Neuron (in vitro differentiated cells): ENCODE data around the gene CENPT.
"Not testable (repeated sequence)": the region's sequence is repeated elsewhere in the genome, so short reads cannot be mapped to it uniquely, and the experiment has no call there.

Source experiments
- H2AFZ ChIP-seq: one replicate; pipeline ENCODE4 v1.6.1; 2013; ENCODE audit warnings: low read depth, mild to moderate bottlenecking, inconsistent platforms, low read length, moderate library complexity
- H3K27me3 ChIP-seq: one replicate; pipeline ENCODE4 v1.6.1; 2013; ENCODE audit warnings: low read length; ENCODE audit not compliant: insufficient read depth
- H3K36me3 ChIP-seq: one replicate; pipeline ENCODE4 v1.6.1; 2013; ENCODE audit warnings: low read length; ENCODE audit not compliant: insufficient read depth
- H3K4me1 ChIP-seq: one replicate; pipeline ENCODE4 v1.6.1; 2013; ENCODE audit warnings: low read length; ENCODE audit not compliant: insufficient read depth
- H3K4me3 ChIP-seq: 2 replicates; pipeline ENCODE4 v1.5.1; 2013; ENCODE audit warnings: mild to moderate bottlenecking, low read length, moderate library complexity
- H3K9me3 ChIP-seq: one replicate; pipeline ENCODE4 v1.6.1; 2013; ENCODE audit warnings: low read length

The CENPT gene

DNA sequence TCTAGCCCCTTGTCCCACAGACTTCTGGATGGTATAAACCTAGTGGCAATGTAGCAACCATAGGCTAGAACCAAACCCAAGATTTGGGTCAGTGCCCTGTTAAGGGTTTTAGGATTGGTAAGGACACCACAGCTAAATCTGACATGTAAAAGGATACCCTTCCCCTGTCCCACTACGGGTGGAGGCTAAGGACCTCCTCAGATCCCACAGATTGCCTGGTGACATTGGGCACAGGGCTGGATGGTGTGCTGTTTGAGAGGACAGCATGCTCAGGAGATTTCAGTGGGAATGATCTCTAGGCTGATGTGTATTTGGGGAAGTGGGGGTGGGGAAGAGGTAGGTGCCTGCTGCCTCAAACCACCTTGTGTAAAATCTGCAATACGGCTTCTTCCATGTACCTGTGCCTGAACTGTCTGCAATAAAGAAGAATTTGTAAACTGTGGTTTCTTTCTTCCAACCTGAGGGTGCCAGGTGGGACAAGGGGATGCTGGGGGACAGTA is 24.7 kb upstream of the CENPT start:
- no peaks in the 10 kb centered on the region for H3K27me3 ChIP-seq
- peaks cover 50% of the 10 kb centered on the region for H3K36me3 ChIP-seq
- peaks cover 11% of the 10 kb centered on the region for H3K4me1 ChIP-seq
- H3K9me3 ChIP-seq: no peaks in the 10 kb centered on the region
- H3K4me3 ChIP-seq: peak overlapping the region; percentile 75
- no peak overlapping the region for H2AFZ ChIP-seq

DNA sequence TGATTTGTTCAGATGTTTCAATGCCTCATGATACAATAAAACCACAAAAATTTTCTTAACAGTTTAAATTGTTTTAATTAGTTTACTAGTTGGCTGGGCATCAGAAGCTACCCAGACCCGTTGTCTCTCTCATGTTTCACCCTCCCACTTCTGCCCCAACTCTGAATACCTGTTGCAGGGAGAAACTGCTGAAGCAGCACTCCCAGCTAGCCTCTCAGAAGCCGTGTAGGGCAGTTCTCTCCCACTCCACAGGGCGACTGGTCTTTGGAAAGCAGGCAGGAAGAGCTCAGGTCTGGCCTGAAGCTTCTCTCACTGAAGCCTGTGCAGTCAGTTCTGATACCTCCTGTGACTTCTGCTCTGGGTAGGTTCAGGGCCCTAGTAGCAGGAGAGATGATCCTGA is 23.8 kb upstream of the CENPT start:
- no peak overlapping the region for H3K4me3 ChIP-seq
- H3K9me3 ChIP-seq: no peaks in the 10 kb centered on the region
- H2AFZ ChIP-seq: no peak overlapping the region
- no peaks in the 10 kb centered on the region for H3K27me3 ChIP-seq
- peaks cover 41% of the 10 kb centered on the region for H3K36me3 ChIP-seq
- peaks cover 11% of the 10 kb centered on the region for H3K4me1 ChIP-seq

GRCh38 chr16:67869653-67870052 is 22.2 kb upstream of the CENPT start:
- no peaks in the 10 kb centered on the region for H3K9me3 ChIP-seq
- H3K4me1 ChIP-seq: peaks cover 11% of the 10 kb centered on the region
- H3K4me3 ChIP-seq: no peak overlapping the region
- peaks cover 53% of the 10 kb centered on the region for H3K36me3 ChIP-seq
- H2AFZ ChIP-seq: no peak overlapping the region
- H3K27me3 ChIP-seq: no peaks in the 10 kb centered on the region

GRCh38 chr16:67868290-67868689 is 20.8 kb upstream of the CENPT start:
- no peaks in the 10 kb centered on the region for H3K27me3 ChIP-seq
- H3K4me1 ChIP-seq: peaks cover 2% of the 10 kb centered on the region
- H3K36me3 ChIP-seq: peaks cover 56% of the 10 kb centered on the region
- no peaks in the 10 kb centered on the region for H3K9me3 ChIP-seq
- no peak overlapping the region for H2AFZ ChIP-seq
- H3K4me3 ChIP-seq: no peak overlapping the region

- H3K9me3 ChIP-seq: no peaks in the 10 kb centered on the region
- peaks cover 58% of the 10 kb centered on the region for H3K36me3 ChIP-seq
- no peak overlapping the region for H3K4me3 ChIP-seq
- H2AFZ ChIP-seq: no peak overlapping the region
- no peaks in the 10 kb centered on the region for H3K4me1 ChIP-seq
- no peaks in the 10 kb centered on the region for H3K27me3 ChIP-seq
These were observed 17.8 kb upstream of the CENPT start for GRCh38 chr16:67865318-67865717.

DNA sequence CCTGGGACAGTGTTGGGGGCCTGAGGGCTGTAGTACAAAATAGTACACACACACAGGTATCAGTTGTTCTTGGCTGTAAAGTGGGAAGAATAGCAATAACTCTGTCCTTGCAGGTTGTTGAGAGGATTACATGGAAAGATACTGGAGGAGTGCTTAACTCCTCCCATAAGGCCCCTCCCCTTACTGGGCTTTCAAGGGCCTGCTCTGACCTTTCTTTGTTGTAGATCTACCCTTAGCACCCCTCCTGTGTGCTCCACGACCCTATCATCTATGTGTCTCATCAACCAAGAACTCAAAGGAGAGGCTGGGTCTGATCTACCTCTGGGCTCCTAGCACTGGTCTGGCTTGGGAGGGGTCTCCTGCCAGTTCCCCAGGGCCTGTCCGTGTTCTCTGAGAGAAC is 17.1 kb upstream of the CENPT start:
- H3K4me3 ChIP-seq: no peak overlapping the region
- no peaks in the 10 kb centered on the region for H3K27me3 ChIP-seq
- no peaks in the 10 kb centered on the region for H3K4me1 ChIP-seq
- peaks cover 51% of the 10 kb centered on the region for H3K36me3 ChIP-seq
- H2AFZ ChIP-seq: no peak overlapping the region
- no peaks in the 10 kb centered on the region for H3K9me3 ChIP-seq

GRCh38 chr16:67864044-67864443 is 16.6 kb upstream of the CENPT start:
- H3K4me1 ChIP-seq, H2AFZ ChIP-seq, H3K9me3 ChIP-seq, H3K27me3 ChIP-seq, H3K4me3 ChIP-seq: not testable (repeated sequence)
- H3K36me3 ChIP-seq: peaks cover 50% of the 10 kb centered on the region

GRCh38 chr16:67862623-67863583 is 15.4 kb upstream of the CENPT start:
- H3K4me1 ChIP-seq: no peaks in the 10 kb centered on the region
- no peaks in the 10 kb centered on the region for H3K9me3 ChIP-seq
- H2AFZ ChIP-seq: no peak overlapping the region
- H3K27me3 ChIP-seq: no peaks in the 10 kb centered on the region
- peaks cover 39% of the 10 kb centered on the region for H3K36me3 ChIP-seq
- H3K4me3 ChIP-seq: no peak overlapping the region

GRCh38 chr16:67861877-67862276 is 14.4 kb upstream of the CENPT start:
- Histone ChIP-seq H3K9me3 (no peaks in the 10 kb centered on the region), H3K36me3 (peaks cover 32% of the 10 kb centered on the region), H3K4me3 (no peak overlapping the region), H2AFZ (no peak overlapping the region), H3K4me1 (no peaks in the 10 kb centered on the region), H3K27me3 (no peaks in the 10 kb centered on the region)

GRCh38 chr16:67860589-67861398 is 13.3 kb upstream of the CENPT start:
- no peaks in the 10 kb centered on the region for H3K9me3 ChIP-seq
- H3K4me1 ChIP-seq: no peaks in the 10 kb centered on the region
- no peak overlapping the region for H2AFZ ChIP-seq
- peaks cover 29% of the 10 kb centered on the region for H3K36me3 ChIP-seq
- H3K4me3 ChIP-seq: no peak overlapping the region
- H3K27me3 ChIP-seq: no peaks in the 10 kb centered on the region

DNA sequence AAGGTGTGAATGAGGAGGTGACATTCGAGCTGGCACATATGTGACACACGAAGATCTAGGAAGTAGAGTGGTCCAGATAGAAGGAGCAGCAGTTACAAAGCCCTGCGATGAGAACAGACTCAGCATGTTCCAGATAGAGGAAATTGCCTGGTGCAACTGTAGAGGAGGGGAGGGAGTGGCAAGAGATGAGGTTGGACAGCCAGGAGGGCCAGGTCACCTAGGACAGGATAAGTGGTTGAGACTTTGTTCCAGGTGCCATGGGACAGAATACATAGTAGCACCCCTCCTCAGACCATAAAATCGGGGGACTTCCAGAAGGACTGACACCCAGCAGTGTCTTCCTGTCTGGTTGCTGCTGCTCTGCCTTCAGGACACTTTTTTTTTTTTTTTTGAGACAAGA is 11.0 kb upstream of the CENPT start:
- no peaks in the 10 kb centered on the region for H3K27me3 ChIP-seq
- no peak overlapping the region for H3K4me3 ChIP-seq
- H3K9me3 ChIP-seq: no peaks in the 10 kb centered on the region
- peaks cover 22% of the 10 kb centered on the region for H3K36me3 ChIP-seq
- H3K4me1 ChIP-seq: no peaks in the 10 kb centered on the region
- no peak overlapping the region for H2AFZ ChIP-seq

DNA sequence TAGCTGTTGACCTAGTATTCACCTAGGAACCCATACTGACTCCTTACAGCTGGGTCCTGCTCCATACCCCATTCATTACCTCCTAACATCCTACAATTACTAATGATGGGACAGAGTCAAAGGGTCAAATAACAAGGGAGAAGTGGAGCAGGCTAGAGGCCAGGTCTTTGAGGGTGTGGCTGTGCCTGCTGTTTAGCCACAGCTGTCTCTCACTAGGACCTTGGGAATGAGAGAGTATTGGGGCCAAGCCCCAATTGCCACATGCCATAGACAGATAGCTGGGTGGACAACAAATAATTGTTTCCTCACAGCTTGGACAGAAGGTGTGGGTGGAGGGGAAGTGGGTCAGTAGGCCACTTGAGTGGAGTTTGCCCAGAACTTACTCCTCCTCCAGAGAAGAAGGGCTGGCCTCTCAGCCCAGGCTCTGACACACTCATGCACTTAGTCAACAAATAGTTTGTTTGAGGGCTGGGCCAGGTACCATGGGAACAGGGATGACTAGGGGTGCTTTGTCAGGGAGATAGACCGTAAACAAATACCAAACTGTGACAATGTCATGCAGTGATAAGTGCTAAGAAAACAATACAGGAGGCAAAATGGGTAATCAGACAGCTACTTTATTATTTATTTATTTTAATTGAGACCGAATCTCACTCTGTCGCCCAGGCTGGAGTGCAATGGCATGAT is 10.2 kb upstream of the CENPT start:
- H2AFZ ChIP-seq: no peak overlapping the region
- H3K4me3 ChIP-seq: no peak overlapping the region
- no peaks in the 10 kb centered on the region for H3K27me3 ChIP-seq
- H3K9me3 ChIP-seq: no peaks in the 10 kb centered on the region
- no peaks in the 10 kb centered on the region for H3K4me1 ChIP-seq
- H3K36me3 ChIP-seq: peaks cover 22% of the 10 kb centered on the region
